Ishikawa (cell line): Measurements from ENCODE around the gene IFI27L1.

Experiments
- REST ChIP-seq: IDR thresholded peaks from 2 replicates; pipeline ENCODE4 v1.6.1; 2012; ENCODE audit warnings: low read depth, mild to moderate bottlenecking
- ZBTB7A ChIP-seq: IDR thresholded peaks from 2 replicates; pipeline ENCODE4 v1.6.1; 2012; ENCODE audit warnings: low read depth

- TF ChIP-seq REST (no peak), ZBTB7A (no peak)
These were observed at the start of gene IFI27L1, which contains the start of gene DDX24 for GRCh38 chr14:94080621-94081385.
